ENCODE results near the gene XXYLT1. TPM values are rescaled to one million over a fixed set of nuclear protein-coding genes. Genes with fewer than 3 reads are reported as not detected.

XXYLT1 gene
- total and polyA plus RNA-seq, 9 of the 15 experiments (the other 6 are each of a cell fraction or from before 2014, with no cell fraction given) = 1.9 to 18.9 (median 15.0) TPM

- 0 out of 2 replicates have a peak, but pooled peaks have one; percentile 9 for TF ChIP-seq JUN (IDR thresholded peaks at IDR 0.05; ENCODE audit: borderline replicate concordance, low read depth, low read length)
- TF ChIP-seq JUN (CRISPR knock-in tag; IDR thresholded peaks at IDR 0.05; ENCODE audit: borderline replicate concordance) = no peak
- peak; percentile 54 for TF ChIP-seq FOSL1 (tag; conservative IDR thresholded peaks at IDR 0.05)
- TF ChIP-seq ARID1B (IDR thresholded peaks at IDR 0.05) = 0 out of 2 replicates have a peak, but pooled peaks have one; percentile 14
- TF ChIP-seq, protein P1, sequence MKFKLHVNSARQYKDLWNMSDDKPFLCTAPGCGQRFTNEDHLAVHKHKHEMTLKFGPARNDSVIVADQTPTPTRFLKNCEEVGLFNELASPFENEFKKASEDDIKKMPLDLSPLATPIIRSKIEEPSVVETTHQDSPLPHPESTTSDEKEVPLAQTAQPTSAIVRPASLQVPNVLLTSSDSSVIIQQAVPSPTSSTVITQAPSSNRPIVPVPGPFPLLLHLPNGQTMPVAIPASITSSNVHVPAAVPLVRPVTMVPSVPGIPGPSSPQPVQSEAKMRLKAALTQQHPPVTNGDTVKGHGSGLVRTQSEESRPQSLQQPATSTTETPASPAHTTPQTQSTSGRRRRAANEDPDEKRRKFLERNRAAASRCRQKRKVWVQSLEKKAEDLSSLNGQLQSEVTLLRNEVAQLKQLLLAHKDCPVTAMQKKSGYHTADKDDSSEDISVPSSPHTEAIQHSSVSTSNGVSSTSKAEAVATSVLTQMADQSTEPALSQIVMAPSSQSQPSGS (CRISPR knock-in tag; IDR thresholded peaks at IDR 0.05) = no peak
- no peak for TF ChIP-seq TSHZ1 (CRISPR knock-in tag; IDR thresholded peaks at IDR 0.05)
- TF ChIP-seq, protein P2, sequence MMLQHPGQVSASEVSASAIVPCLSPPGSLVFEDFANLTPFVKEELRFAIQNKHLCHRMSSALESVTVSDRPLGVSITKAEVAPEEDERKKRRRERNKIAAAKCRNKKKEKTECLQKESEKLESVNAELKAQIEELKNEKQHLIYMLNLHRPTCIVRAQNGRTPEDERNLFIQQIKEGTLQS (IDR thresholded peaks at IDR 0.05) = peak; percentile 83
- TF ChIP-seq, protein P2 (CRISPR knock-in tag; conservative IDR thresholded peaks at IDR 0.05) = no peak
- peak; percentile 42; the same call in 1 of the 2 replicates for TF ChIP-seq DPF2 (IDR thresholded peaks at IDR 0.05)
- no peak for TF ChIP-seq ZNF232 (CRISPR knock-in tag; IDR thresholded peaks at IDR 0.05)
- TF ChIP-seq EGR1 (conservative IDR thresholded peaks at IDR 0.05) = peak; percentile 78
- TF ChIP-seq MAFG (tag; conservative IDR thresholded peaks at IDR 0.05) = peak; percentile 22; the same call in 1 of the 2 replicates
- no peak for TF ChIP-seq KHSRP (IDR thresholded peaks at IDR 0.05)
- TF ChIP-seq, protein P3, sequence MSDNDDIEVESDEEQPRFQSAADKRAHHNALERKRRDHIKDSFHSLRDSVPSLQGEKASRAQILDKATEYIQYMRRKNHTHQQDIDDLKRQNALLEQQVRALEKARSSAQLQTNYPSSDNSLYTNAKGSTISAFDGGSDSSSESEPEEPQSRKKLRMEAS (CRISPR knock-in tag; IDR thresholded peaks at IDR 0.05) = no peak
- no peak for TF ChIP-seq ZBTB49 (CRISPR knock-in tag; IDR thresholded peaks at IDR 0.05; ENCODE audit: borderline replicate concordance)
These were observed 141.1 kb downstream of the XXYLT1 start (continued) for GRCh38 chr3:195129644-195130492.

Measured in K562 (cell line).